Measurements from ENCODE around the gene NTRK3.
"Not testable (repeated sequence)": the region's sequence is repeated elsewhere in the genome, so short reads cannot be mapped to it uniquely, and the experiment has no call there.

Gene NTRK3

DNA sequence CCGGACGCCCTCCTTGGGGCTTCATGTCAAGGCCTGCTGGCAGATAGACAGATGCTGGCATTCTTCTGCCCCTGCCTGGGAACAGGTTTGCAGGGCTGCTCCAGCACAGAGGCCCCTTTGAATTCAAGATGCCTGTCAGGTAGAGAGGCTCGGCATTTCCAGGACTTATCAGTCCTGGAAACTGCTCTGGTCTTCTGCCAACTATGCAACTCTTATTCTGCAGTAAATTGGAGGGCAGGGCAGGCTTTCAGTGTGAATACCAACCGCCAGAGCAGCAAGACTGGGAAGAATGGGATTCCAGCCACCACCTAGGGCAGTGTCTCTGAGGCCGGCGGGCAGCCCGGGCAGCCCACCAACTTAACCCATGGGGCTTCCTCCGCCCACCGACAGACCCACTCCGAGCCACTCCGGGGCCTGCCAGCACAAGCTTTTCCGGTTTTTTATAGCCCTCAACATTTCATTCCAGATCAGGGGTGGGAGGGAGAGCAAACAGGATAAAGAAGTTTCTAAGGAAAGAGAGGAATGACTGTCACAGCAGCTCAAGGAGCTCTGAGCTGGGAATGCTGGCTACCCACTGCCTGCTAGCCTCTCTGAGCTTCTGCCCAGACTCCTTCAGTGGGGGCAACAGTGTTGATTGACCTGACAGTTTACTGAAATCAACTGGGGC is 140.9 kb downstream of the NTRK3 start:
- no peak for DNase-seq

DNA sequence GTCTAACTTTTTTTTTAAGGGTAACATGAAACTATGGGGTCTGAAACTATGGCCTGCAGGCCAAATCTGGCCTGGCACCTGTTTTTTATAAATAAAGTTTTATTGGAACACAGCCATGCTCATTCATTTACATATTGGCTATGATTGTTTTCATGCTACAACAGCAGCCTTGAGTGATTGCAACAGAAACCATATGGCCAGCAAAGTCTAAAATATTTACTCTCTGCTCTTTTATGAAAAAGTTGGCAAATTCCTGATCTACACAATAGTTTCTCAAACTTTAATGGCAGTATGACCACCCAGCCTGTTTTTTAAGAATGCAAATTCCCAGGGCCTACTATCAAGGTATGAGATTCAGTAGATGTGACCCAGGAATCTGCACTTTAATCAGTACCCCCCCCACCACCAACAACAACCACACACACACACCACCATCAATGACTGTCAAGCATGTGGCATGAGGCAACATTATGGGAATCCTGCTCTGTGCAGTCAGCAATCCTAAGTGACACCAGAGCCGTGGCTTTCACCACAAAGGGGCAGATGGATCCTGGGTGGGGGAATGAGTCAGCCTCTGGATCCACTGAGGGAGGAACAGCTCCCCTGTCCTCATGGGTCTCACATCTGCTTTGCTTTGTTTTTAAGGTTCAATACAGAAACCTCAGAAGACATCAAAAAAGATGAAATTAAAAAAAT is 142.8 kb downstream of the NTRK3 start:
- DNase-seq = no peak

DNA sequence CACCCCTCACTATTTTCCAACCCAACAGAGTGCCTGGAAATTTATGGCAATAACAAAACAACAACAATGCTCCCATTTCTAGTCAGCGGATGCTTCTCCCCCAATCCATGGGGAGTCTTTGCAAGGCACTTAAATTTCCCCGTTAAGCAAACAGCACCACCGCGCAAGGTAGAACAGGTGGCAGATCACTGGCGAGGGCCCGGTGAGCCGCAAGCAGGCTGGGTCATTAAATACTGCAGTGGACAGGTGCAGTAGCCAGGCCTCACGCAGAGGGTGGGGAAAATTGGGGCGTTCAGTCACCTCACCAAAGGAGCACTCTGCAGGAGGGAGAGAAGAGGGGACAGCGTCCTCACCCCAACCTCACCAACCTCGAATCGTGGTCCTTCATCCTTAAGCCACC is 147.5 kb downstream of the NTRK3 start:
- DNase-seq = no peak

DNA sequence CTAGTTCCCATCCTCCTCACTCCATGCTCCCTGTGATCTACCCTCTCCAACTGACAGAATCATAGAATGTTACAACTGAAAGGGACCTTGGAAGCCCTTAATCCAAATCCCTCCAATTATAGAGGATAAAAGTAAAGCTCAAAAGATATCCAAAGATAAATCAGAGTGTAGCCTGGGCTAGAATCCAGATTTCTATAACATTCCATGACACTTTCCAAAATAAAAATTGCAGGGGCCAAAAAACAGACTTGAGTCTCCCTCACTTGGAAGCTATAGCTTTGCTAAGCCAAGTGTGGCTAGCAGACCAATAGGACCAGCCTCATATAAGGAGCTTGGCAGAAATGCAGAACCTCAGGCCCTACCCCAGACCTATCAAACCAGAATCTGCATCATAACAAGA is 148.1 kb downstream of the NTRK3 start:
- no peak for DNase-seq

DNA sequence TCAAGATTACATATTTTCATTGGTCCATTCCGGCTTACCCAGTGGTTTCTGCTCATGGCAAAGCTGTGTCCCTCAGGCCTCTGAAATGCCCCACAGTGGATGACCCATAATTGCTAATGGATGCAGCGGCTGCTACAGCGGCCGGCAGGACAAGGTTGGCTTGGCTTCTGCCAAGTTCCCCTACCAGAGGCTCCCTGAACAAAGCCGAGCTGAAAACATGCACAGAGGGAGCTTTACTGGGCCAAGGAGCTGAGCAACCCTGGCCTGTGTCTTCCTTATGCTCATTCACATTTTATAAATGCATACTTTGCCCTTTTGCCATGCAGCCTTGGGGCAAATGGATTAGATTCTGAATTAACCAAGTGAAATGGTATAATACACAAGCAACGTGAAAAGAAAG is 150.5 kb downstream of the NTRK3 start:
- no peak for DNase-seq

DNA sequence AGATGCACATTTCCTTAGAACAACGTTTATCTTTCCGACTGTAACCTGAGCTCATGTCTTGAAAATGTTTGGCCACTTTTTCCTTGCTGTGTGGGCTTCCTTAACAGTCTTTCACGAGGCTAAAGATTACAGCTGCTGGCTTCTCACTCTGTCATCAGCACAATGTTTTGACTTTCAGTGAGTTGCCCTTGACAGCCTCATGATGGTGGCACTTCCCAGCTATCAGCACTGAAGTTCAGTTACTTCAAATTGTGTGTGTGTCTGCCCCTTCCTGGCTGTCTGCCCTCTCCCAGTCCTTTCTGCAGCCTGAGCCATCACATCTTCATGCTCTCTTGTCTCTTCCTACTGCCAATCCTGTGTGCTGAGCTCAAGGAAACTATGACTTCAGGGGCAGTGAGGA is 152.2 kb downstream of the NTRK3 start:
- no peak for DNase-seq

DNA sequence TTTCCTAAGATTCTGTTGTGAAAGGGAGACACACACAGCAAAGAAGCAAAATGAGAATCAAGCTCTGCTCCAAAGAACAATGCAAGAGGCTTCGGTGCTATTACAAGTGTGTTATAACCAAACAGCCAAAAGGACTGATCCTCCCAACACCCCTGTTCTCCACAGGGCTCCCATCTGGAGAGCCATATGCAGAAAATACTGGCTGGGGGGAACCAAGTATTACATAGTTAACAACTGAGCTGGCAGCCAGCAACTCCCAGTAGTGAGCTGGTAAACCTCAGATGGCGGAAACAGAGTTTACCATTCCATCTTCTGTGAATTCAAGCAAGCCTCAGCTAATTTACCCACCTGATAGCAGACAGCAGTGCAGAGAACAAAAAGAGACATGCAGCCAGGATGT is 156.4 kb downstream of the NTRK3 start:
- no peak for DNase-seq

DNA sequence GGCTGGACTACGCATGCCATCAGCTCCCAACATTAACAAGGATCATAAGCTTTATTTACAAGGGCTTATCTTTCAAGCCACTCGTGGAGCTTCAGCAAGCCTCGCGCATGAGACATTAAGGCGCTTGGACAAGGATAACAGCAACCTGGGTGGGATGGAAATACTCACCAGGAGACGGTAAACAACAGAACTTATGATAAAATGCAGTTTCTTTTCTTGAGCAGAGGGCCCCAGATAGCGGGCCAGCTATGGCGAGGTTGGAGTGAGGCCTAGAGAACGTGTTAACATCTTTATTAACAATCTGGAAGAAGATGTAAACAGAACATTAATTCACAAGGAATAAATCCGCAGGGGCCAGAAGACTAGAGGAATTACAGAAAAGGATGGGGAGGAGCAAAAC is 158.2 kb downstream of the NTRK3 start:
- no peak for DNase-seq

DNA sequence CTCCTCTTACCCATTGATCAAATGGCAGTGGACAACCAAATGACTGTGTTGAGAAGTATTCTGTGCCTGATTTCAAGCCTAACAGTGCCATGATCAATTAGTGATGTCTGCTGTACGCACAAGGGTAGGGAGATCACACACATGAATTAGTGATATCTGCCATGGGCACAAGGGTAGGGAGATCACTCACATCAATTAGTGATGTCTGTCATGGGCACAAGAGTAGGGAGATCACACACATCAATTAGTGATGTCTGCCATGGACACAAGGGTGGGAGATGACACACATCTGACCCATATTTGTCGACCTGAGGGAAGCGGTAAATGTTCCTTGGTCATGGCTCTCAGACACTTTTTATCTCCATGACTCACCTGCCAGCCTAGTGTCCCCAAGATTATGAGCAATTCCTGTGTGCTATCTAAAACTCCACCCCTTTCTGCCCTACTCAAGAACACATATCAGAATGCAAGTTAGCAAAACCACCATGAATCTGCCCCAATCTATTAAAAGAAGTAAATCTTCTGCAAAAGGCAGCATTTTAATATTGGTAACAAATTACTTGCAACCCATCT is 165.0 kb downstream of the NTRK3 start:
- no peak for DNase-seq

DNA sequence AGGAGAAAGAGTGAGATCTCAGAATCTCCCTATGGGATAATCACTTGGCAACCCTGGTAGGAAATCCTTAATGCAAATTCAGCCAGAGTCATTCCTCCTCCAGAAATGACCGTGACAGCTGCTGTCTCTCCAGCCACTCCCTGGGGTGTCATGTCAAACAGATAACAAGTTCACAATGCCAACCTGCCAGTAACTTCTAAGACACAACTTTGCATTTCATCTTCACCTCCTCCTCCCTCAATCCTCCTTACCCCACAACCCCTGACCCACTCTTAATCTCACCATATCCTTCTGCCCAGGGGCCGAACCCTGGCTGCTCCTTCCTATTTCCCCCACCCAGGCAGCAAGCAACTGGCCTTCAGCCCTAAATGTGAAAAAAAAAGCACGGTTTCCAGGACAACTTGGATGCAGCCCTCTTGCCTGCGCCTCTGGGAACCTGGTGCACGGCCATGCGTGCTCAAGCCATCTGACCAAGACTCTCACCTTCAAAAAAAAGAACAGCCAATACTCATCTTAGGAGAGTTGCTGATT is 166.0 kb downstream of the NTRK3 start:
- DNase-seq = no peak

DNA sequence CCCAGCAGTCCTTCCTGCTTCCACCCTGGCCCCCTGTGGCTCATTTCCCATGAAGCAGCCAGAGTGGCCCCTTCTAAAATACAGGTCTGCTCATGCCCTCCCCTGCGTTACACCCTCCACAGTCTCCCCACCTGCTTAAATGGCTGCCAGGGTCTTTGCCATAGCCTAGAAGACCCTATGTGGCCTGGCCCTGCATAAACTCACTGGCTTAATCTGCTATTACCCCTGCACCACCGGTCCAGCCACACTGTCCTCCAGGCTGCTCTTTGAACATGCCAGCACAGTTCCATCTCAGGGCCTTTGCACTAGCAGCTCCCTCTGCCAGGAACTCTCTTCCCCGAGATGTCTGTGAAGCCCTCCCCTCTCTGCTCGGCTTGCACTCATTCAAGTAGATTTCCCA is 166.8 kb downstream of the NTRK3 start:
- DNase-seq = no peak

DNA sequence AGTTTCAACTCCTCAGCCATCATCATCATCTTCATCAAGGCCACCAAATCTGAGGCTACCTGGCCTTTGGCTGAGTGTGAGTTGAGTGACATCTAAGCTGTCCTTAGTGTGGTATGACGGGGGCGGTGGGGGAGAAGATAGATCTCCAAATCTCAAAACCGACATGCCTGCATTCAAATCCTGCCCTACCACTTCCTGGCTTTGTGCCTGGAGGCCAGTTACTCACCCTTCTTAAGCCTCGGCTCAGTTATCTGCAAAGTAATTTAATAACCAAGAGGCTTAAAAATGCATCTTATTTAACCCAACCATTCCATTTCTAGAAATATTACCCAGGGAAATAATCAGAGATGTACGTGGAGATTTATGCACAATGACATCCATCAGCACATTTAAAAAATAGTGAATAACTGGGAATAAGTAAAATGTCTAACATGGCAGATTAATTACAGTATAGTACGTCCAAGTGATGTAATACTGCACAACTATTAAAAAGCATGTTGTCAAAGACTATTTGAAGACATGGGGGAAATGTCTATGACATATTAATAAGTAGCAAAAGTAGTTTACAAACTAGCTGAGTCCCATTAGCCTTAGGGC is 167.4 kb downstream of the NTRK3 start:
- no peak for DNase-seq

DNA sequence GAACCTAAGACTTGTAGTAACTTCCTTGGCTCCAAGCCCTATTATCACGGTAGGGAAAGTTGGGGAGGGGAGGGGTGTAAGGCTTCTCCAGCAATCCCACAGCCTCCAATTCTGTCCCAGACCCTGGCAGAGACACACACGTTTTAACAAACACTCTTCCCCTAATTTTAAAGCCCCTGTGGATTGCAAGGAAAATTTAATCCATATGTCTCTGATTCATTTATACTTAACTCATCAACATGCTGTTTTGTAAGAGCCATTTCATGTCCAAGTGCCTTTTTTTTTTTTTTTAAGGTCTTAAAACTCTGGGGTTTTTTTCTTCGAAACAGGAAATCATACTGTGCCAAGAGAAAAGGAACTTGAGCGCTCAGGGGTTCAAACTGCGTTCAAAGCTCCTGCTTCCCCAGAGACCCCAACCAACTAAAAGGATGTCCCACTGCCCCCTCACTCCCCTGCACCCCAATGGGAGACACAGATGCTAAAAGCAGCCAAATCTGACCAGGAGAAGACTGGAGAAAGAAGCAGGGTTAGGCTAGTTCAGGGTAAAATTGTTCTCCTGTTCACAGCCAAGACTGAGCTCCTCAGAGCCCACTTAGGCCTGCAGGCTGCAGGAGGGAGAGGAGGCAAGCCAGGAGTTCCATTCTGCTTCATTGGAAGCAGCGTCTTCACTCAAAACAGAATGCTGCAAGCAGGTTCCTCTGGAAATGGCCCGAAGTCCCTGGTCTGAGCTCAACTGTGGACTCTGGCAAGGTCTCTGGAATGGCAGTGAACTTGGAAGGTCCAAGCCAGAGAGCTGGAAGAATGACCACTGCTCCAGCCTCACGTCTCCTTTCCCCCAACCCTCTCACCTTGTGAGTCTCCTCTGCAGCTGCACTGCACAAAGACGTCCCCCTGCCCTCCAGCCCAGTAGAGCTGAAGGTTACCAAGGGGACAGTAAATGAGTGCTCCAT is 172.5 kb downstream of the NTRK3 start:
- no peak for DNase-seq

DNA sequence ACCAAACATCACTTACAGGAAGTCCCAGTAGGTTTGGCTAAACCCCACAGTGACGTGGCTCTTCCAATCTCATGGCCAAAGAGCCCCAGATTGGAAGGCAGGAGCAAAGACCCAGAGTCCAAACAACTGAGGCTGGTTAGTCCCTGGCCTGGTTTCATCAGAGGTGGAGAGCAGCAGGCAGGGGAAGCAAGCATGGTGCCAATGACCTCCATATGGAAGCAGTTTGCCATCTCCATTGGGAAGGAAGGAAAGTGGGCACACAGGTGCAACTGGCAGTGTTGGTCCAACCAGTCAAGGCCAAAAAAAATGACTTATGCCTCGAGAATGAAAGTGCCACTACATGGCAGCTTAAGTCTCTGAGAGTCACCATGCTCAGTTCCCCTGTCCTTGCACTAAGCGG is 175.9 kb downstream of the NTRK3 start:
- no peak for DNase-seq

DNA sequence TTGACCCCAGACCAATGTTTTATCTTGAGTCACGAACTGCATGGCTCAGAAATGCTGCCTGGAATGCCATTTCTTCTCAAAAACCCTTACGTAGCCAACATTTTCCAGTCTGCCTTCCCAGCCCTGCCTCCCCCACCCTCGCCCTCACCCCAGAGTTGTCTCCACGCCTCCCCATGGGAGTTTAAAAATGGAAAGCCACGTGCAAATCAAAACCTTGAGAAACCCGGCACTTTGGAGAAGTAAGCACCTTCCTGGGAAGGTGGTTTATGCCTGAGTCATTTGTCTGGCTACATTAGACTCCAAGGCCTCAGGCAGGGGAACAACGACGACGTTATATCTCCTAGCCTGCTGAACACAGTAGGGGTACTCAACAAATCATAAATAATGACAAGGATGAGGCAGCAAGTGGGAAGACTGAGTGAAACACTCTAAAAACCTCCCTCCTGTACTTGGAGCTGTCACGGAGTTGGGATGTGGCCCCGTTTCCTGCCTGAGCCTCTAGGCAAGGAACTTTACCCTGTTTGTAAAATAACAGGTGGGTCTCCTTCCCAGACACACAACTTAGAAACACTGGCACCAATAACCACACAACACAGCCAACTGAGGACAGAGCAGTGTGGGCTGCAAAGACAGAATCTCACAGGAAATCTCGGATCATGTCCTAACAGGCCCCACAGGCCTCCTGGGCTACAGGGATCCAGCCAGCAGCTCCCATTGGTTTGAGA is 179.1 kb downstream of the NTRK3 start:
- no peak for DNase-seq

DNA sequence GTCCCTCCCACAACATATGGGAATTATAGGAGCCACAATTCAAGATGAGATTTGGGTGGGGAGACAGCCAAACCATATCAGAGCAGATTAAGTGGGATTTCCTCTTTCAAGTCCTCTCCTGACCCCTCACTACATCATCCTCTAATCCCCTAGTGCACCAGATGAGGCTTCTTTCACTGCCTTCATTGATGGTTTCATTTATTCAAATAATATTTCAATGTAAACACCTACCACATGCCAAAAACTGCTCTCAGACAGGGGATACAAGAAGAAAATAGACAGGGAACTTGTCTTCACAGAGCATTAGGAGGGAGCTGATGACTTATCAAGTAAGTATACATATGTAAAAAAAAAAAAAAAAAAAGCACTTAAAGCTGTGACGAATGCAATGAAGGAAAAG is 180.2 kb downstream of the NTRK3 start:
- no peak for DNase-seq

DNA sequence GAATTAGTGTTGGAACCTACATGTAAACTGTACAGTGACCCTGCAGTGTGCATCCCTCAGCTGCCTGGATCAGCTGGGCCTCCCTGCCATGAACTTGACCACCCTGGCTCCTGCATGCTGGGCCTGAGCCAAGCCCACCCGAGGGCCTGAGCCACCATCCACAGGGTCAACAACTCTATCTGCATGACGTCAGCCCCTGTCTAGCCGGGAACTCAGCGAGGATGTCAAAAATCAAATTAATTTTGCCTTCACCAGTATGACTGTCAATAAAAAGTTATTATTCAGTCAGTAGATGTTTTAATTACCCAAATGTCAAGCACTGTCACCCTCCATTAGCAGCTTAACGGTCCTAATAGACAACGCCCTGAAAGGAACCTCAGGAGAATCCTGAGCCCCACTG is 181.4 kb downstream of the NTRK3 start:
- no peak for DNase-seq

DNA sequence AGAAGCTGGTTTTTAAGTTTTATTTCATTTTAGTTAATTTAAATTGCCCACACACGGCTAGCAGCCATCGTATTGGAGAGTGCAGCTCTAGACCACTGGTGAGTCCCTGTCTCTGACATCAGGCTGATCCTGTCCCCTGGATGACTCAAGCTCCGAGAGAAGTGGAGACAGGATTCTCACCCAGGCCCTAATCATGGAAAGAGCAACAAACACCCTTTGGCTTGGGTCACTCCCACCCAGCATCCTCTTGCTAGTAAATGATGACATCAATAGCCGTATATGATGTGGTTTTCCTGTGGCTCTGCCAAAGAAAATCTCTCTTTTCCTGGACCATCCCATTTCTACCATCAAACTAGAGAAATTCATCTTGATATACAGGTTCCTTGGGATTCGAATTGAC is 182.2 kb downstream of the NTRK3 start:
- DNase-seq = no peak

DNA sequence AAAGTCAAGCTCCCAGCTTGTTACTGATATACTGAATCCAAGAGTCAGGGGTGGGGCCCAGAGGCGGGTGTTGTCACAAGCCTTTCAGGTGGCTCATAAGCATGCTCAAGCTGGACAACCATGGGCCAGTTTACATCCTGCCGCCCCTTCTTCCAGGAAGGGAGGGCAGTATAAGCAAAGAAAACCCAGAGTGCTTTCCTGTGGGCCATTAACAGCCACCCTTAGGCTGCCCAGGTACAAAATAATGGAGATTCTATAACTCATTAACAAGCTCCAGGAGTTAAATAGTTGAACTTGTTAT is 183.2 kb downstream of the NTRK3 start:
- no peak for DNase-seq

DNA sequence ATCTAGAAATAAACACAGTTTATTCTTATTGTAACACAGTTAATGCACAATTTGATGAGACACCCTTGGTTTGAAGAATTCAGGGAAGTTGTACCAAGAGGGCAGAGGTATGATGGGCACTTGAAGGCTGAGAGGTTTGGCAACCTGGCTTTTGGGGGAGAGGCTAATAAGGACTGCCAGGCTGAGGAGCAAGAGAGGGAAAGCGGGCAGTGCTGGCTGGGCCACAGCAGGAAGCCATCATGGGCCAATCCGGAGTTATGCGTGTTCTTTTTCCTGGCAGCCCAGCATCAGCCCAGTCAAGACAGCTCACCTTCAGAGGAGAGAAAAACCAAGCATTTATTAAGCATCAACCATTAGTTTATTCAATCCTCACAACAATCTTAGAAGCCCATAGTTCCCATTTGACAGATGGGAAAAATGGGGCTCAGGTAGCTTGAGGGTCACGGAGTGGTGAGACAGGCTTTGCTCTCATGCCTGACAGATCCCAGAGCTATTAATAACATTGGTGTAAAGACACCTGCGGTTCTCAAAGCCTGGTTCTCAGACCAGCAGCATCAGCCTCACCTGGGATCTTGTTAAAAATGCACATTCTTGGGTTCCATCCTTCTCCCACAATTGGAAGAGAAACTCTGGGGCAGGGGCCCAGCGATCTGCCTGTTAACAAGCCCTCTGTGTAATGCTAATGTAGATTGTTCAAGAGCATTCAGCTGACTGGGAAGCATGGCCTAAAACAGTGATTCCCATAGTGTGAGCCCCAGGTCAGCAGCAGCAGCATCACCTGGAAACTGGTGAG is 183.7 kb downstream of the NTRK3 start:
- no peak for DNase-seq

DNA sequence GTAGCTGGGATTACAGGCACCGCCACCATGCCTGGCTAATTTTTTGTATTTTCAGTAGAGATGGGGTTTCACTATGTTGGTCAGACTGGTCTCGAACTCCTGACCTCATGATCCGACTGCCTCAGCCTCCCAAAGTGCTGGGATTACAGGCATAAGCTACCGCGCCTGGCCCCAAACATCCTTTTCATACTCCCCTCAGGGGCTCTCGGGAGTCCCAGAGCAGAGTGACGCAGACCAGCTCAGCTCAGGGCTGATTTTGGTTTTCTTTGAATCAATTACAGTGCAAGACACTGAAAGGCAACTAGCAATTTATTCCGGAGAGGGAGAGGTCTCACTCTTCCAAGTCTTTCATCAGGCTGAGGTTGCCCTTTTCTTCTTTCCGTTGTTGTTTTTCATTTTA is 184.4 kb downstream of the NTRK3 start:
- not testable (repeated sequence) for DNase-seq

DNA sequence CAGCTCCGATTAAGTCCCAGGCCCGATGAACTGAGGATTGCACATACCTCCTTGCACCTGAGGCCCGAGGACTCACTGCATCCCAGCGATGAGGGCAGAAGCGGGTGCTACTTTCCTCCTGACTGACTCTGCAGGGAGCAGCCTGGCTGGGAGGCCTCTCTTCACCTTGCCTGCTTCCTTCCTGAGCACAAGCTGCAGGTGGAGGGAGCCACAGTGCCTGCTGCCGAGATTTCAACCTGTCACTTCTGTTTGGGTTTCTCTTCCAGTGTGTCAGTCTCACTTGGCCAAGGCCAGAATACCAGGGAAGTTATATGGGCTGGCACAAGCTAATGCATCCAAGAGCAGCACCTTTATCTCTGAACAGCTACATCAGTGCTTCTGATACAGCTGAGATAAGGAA is 185.4 kb downstream of the NTRK3 start:
- no peak for DNase-seq

Data from NCI-H187 treated with DMSO at 0.1 percent for 48 hours (cell line).